H9 (cell line): Measurements from ENCODE around the gene ANKRD50. TPM values are rescaled to one million over a fixed set of nuclear protein-coding genes. Genes with fewer than 3 reads are reported as not detected.

Experiments used
- DNase-seq: peaks from one replicate; pipeline ENCODE4 v3.0.0-alpha.2; 2017
- H2AFZ ChIP-seq: one replicate; pipeline ENCODE4 v1.6.1; 2013; ENCODE audit warnings: mild to moderate bottlenecking, low read length, control low read depth, moderate library complexity
- H2AK5ac ChIP-seq: 2 replicates; pipeline ENCODE4 v1.6.1; 2013; ENCODE audit warnings: low read length, control low read depth, mixed read lengths; ENCODE audit not compliant: insufficient read length
- H2BK120ac ChIP-seq: one replicate; pipeline ENCODE4 v1.6.1; 2013; ENCODE audit warnings: low read depth, mild to moderate bottlenecking, low read length, control low read depth, inconsistent platforms; ENCODE audit not compliant: poor library complexity, severe bottlenecking
- H2BK12ac ChIP-seq: 2 replicates; pipeline ENCODE4 v1.6.1; 2013; ENCODE audit warnings: low read length, control low read depth, mixed read lengths, low read depth; ENCODE audit not compliant: insufficient read length
- H2BK15ac ChIP-seq: 2 replicates; pipeline ENCODE4 v1.6.1; 2013; ENCODE audit warnings: low read depth, low read length, control low read depth
- H2BK20ac ChIP-seq: one replicate; pipeline ENCODE4 v1.6.1; 2013; ENCODE audit warnings: low read depth, mild to moderate bottlenecking, low read length, control low read depth, inconsistent platforms; ENCODE audit not compliant: poor library complexity, severe bottlenecking
- H2BK5ac ChIP-seq: 2 replicates; pipeline ENCODE4 v1.6.1; 2013; ENCODE audit warnings: low read length, control low read depth, mixed read lengths; ENCODE audit not compliant: insufficient read length
- H3K14ac ChIP-seq: 2 replicates; pipeline ENCODE4 v1.6.1; 2013; ENCODE audit warnings: low read length, control low read depth; ENCODE audit not compliant: insufficient read depth
- H3K18ac ChIP-seq: 2 replicates; pipeline ENCODE4 v1.6.1; 2013; ENCODE audit warnings: low read depth, mild to moderate bottlenecking, mixed read lengths, low read length, control low read depth; ENCODE audit not compliant: insufficient read length
- H3K23ac ChIP-seq: 2 replicates; pipeline ENCODE4 v1.6.1; 2013; ENCODE audit warnings: low read length, control low read depth, mixed read lengths, low read depth; ENCODE audit not compliant: insufficient read length
- H3K23me2 ChIP-seq: 2 replicates; pipeline ENCODE4 v1.6.1; 2013; ENCODE audit warnings: low read depth, mild to moderate bottlenecking, mixed read lengths, low read length, control low read depth; ENCODE audit not compliant: insufficient read length, poor library complexity, severe bottlenecking
- H3K27ac ChIP-seq: 2 replicates; pipeline ENCODE4 v1.5.1; 2013; ENCODE audit warnings: low read length, control low read depth, mixed read lengths, low read depth; ENCODE audit not compliant: insufficient read length
- H3K27me3 ChIP-seq: 2 replicates; pipeline ENCODE4 v1.6.1; 2013; ENCODE audit warnings: low read length, control low read depth, inconsistent platforms; ENCODE audit not compliant: insufficient read depth
- H3K4ac ChIP-seq: 2 replicates; pipeline ENCODE4 v1.6.1; 2013; ENCODE audit warnings: low read depth, mild to moderate bottlenecking, control low read depth, inconsistent platforms, low read length, moderate library complexity
- H3K4me1 ChIP-seq: 2 replicates; pipeline ENCODE4 v1.6.1; 2013; ENCODE audit warnings: low read length, control low read depth, inconsistent platforms; ENCODE audit not compliant: insufficient read depth
- H3K4me2 ChIP-seq: 2 replicates; pipeline ENCODE4 v1.6.1; 2013; ENCODE audit warnings: low read length, control low read depth, mixed read lengths; ENCODE audit not compliant: insufficient read length, insufficient read depth
- H3K56ac ChIP-seq: 2 replicates; pipeline ENCODE4 v1.6.1; 2013; ENCODE audit warnings: low read depth, mild to moderate bottlenecking, mixed read lengths, low read length, control low read depth; ENCODE audit not compliant: insufficient read length
- H3K79me1 ChIP-seq: 2 replicates; pipeline ENCODE4 v1.6.1; 2013; ENCODE audit warnings: low read depth, mild to moderate bottlenecking, moderate library complexity, low read length, control low read depth, inconsistent platforms; ENCODE audit not compliant: insufficient read depth, poor library complexity, severe bottlenecking
- H3K79me2 ChIP-seq: 2 replicates; pipeline ENCODE4 v1.6.1; 2013; ENCODE audit warnings: low read length, control low read depth, inconsistent platforms; ENCODE audit not compliant: insufficient read depth
- H3K9ac ChIP-seq: 2 replicates; pipeline ENCODE4 v1.6.1; 2013; ENCODE audit warnings: low read length, control low read depth, mixed read lengths; ENCODE audit not compliant: insufficient read length; ENCODE audit errors: extremely low read depth
- H3K9me3 ChIP-seq: one replicate; pipeline ENCODE4 v1.6.1; 2013; ENCODE audit warnings: low read depth, low read length, inconsistent platforms; ENCODE audit not compliant: control insufficient read depth
- H3T11ph ChIP-seq: one replicate; pipeline ENCODE4 v1.6.1; 2013; ENCODE audit warnings: mild to moderate bottlenecking, low read length, control low read depth, inconsistent platforms
- H4K20me1 ChIP-seq: one replicate; pipeline ENCODE4 v1.6.1; 2013; ENCODE audit not compliant: control insufficient read depth, insufficient read length, insufficient read depth
- H4K5ac ChIP-seq: 2 replicates; pipeline ENCODE4 v1.6.1; 2013; ENCODE audit warnings: low read depth, mild to moderate bottlenecking, mixed read lengths, low read length, control low read depth; ENCODE audit not compliant: insufficient read length
- H4K8ac ChIP-seq: replicated peaks from 2 replicates; pipeline ENCODE4 v1.6.1; 2013; ENCODE audit warnings: low read length, control low read depth, mixed read lengths, low read depth; ENCODE audit not compliant: insufficient read length
- H4K91ac ChIP-seq: 2 replicates; pipeline ENCODE4 v1.6.1; 2013; ENCODE audit warnings: low read depth, mild to moderate bottlenecking, moderate library complexity, mixed read lengths, low read length, control low read depth; ENCODE audit not compliant: insufficient read length
- H3K27ac Mint-ChIP-seq, 3 experiments: 2 replicates in 2 of 3; 3 replicates in 1 of 3; pipeline ENCODE4 v1.8.0; 2020 to 2021; ENCODE audit warnings: mixed read lengths in 3 of 3, mild to moderate bottlenecking in 1 of 3, moderate library complexity in 1 of 3
- H3K27me3 Mint-ChIP-seq: 2 replicates; pipeline ENCODE4 v1.8.0; 2021; ENCODE audit warnings: low read depth, mild to moderate bottlenecking, moderate library complexity, mixed read lengths
- H3K36me3 Mint-ChIP-seq, 3 experiments: 2 replicates in 2 of 3; 3 replicates in 1 of 3; pipeline ENCODE4 v1.8.0; 2020 to 2021; ENCODE audit warnings: low read depth in 3 of 3, mixed read lengths in 3 of 3; ENCODE audit not compliant: insufficient read depth in 1 of 3
- H3K4me1 Mint-ChIP-seq, 2 experiments: 2 replicates each; pipeline ENCODE4 v1.8.0; 2020; ENCODE audit warnings: mixed read lengths in 2 of 2
- H3K4me3 Mint-ChIP-seq, 2 experiments: 2 replicates in 1 of 2; 3 replicates in 1 of 2; pipeline ENCODE4 v1.8.0; 2020 to 2021; ENCODE audit warnings: mild to moderate bottlenecking in 2 of 2, mixed read lengths in 2 of 2, moderate library complexity in 1 of 2
- H3K9me3 Mint-ChIP-seq, 2 experiments: 2 replicates in 1 of 2; 3 replicates in 1 of 2; pipeline ENCODE4 v1.8.0; 2020; ENCODE audit warnings: mild to moderate bottlenecking in 2 of 2, mixed read lengths in 2 of 2, moderate library complexity in 1 of 2
- CTCF ChIP-seq: fragments of 200-600 bp; sonication (generic); conservative IDR thresholded peaks from 3 replicates; pipeline ENCODE4 v1.8.0; 2021; ENCODE audit warnings: antibody characterized with exemption, mild to moderate bottlenecking
- WGBS: extraction: QIAGEN DNeasy Blood & Tissue Kit; methylation state at CpG from one replicate; pipeline ENCODE4 v1.1.7; 2013; ENCODE audit warnings: missing lambda C conversion rate, low lambda C conversion rate, mixed read lengths; ENCODE audit not compliant: insufficient read length; ENCODE audit errors: extremely low coverage; 5-methylcytosine and 5-hydroxymethylcytosine counted together
- total RNA-seq: library from RNA; stranded (reverse); gene quantifications from 2 replicates; pipeline ENCODE4 v1.2.1, GENCODE V29; 2021

ANKRD50 gene
- total RNA-seq, 1 experiment from 2014 or later: 30.1 TPM

DNA sequence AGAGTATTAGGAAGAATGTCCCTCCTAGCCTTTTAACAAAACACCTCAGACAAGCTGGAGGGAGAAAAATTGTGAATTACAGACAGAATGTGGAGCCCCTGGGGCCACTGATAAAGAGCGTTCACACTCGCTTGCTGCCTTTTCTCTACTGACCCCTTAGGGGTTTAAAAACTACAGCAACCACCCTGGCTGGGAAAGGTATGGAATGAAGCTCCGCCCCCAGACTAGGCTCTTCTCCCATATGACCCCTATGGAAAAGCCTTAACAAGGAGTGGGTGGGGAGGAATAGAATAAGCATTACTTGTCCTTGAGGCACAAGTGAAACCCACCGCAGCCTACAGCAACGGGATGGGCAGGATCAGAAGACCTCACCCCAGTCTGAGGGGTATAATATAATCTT, 26.3 kb downstream of the ANKRD50 start:
- H3K9me3 ChIP-seq: no peaks in the 10 kb centered on the region
- no peak overlapping the region for H3K56ac ChIP-seq
- no peaks in the 10 kb centered on the region for H3K27me3 ChIP-seq
- H3K4me1 ChIP-seq: 0 out of 2 replicates have a peak, but pooled peaks cover 5% of the 10 kb centered on the region
- H2BK5ac ChIP-seq: no peak overlapping the region
- no peak overlapping the region for H3K18ac ChIP-seq
- peak; percentile 18; the same call in 1 of the 3 replicates for TF ChIP-seq CTCF
- no peak overlapping the region for H2BK12ac ChIP-seq
- no peak overlapping the region for H3K14ac ChIP-seq
- H4K5ac ChIP-seq: no peak overlapping the region
- H3K4me3 Mint-ChIP-seq: no peak overlapping the region; a peak in 1 of 5 replicates
- H3K4me2 ChIP-seq: no peak overlapping the region
- H4K91ac ChIP-seq: no peak overlapping the region
- H3K79me1 ChIP-seq: no peaks in the 10 kb centered on the region
- H3K27me3 Mint-ChIP-seq: no peaks in the 10 kb centered on the region
- peak overlapping the region; percentile 84 to 92 (median 91); a peak in 5 of 7 replicates for H3K27ac Mint-ChIP-seq
- no peak overlapping the region for H3K23ac ChIP-seq
- H3K4me1 Mint-ChIP-seq: peaks cover 23 to 26% of the 10 kb centered on the region in 2 experiments
- H2AFZ ChIP-seq: no peak overlapping the region
- no peak overlapping the region for H2AK5ac ChIP-seq
- H3K36me3 Mint-ChIP-seq: peaks cover 34 to 43% (median 41%) of the 10 kb centered on the region in 3 experiments
- no peak overlapping the region for H2BK20ac ChIP-seq
- DNase-seq: peak; percentile 71
- H3K79me2 ChIP-seq: peaks cover 9% of the 10 kb centered on the region; the same call in 1 of the 2 replicates
- no peak overlapping the region for H2BK15ac ChIP-seq
- whole genome bisulfite sequencing: no CpG with 5 or more reads among the region's 5 CpGs
- H4K20me1 ChIP-seq: no peaks in the 10 kb centered on the region
- no peak overlapping the region for H3T11ph ChIP-seq
- H3K23me2 ChIP-seq: no peaks in the 10 kb centered on the region
- no peak overlapping the region for H3K4ac ChIP-seq
- no peak overlapping the region for H2BK120ac ChIP-seq
- H4K8ac ChIP-seq: no peak overlapping the region
- H3K9ac ChIP-seq: no peak overlapping the region
- H3K27ac ChIP-seq: no peak overlapping the region
- H3K9me3 Mint-ChIP-seq: peaks cover 0 to 9% of the 10 kb centered on the region in 2 experiments; a peak in 3 of 5 replicates
